Fibroblast of lung (primary cell): Measurements from ENCODE around the gene UGGT2. TPM values are rescaled to one million over a fixed set of nuclear protein-coding genes. Genes with fewer than 3 reads are reported as not detected.

Source experiments
- DNase-seq, 2 donors: peaks; one replicate each; pipeline versions ENCODE4 v3.0.0 to v3.0.0-alpha.2; 2010; ENCODE audit warnings: low read depth in 2 of 2
- H2AFZ ChIP-seq: 2 replicates; pipeline ENCODE4 v1.5.1; 2012; ENCODE audit warnings: low read length, control low read depth, inconsistent platforms
- H3K27ac ChIP-seq: 2 replicates; pipeline ENCODE4 v1.5.1; 2011; ENCODE audit warnings: low read length, control low read depth; ENCODE audit not compliant: insufficient read depth
- H3K27me3 ChIP-seq: 2 replicates; pipeline ENCODE4 v1.5.1; 2011; ENCODE audit warnings: mild to moderate bottlenecking, low read length; ENCODE audit not compliant: control insufficient read depth, insufficient read depth
- H3K36me3 ChIP-seq: 2 replicates; pipeline ENCODE4 v1.5.1; 2011; ENCODE audit warnings: low read length; ENCODE audit not compliant: control insufficient read depth, insufficient read depth
- H3K4me1 ChIP-seq: 2 replicates; pipeline ENCODE4 v1.5.1; 2011; ENCODE audit warnings: low read length; ENCODE audit not compliant: control insufficient read depth, insufficient read depth; ENCODE audit errors: extremely low read depth
- H3K4me2 ChIP-seq: 2 replicates; pipeline ENCODE4 v1.5.1; 2011; ENCODE audit warnings: low read length, control low read depth; ENCODE audit not compliant: insufficient read depth; ENCODE audit errors: extremely low read depth
- H3K4me3 ChIP-seq, 4 experiments: fragments of 200-600 bp in 1 of 4; sonication (generic) in 1 of 4; replicated peaks in 1 of 4; 2 replicates each; pipeline ENCODE4 v1.5.1; 2011 to 2016; ENCODE audit warnings: low read length in 4 of 4, low read depth in 3 of 4, mild to moderate bottlenecking in 3 of 4, control low read depth in 2 of 4, inconsistent platforms in 1 of 4, mixed read lengths in 1 of 4; ENCODE audit not compliant: insufficient read depth in 1 of 4; ENCODE audit errors: control extremely low read depth in 1 of 4
- H3K79me2 ChIP-seq: 2 replicates; pipeline ENCODE4 v1.5.1; 2012; ENCODE audit warnings: mild to moderate bottlenecking, low read length, inconsistent platforms; ENCODE audit not compliant: control insufficient read depth, insufficient read depth
- H3K9ac ChIP-seq: 2 replicates; pipeline ENCODE4 v1.5.1; 2011; ENCODE audit warnings: mild to moderate bottlenecking, low read length, control low read depth; ENCODE audit not compliant: insufficient read depth
- H3K9me3 ChIP-seq: 2 replicates; pipeline ENCODE4 v1.5.1; 2012; ENCODE audit warnings: low read depth, low read length; ENCODE audit not compliant: control insufficient read depth, insufficient read depth
- H4K20me1 ChIP-seq: 2 replicates; pipeline ENCODE4 v1.5.1; 2011; ENCODE audit warnings: low read length; ENCODE audit not compliant: control insufficient read depth, insufficient read depth; ENCODE audit errors: extremely low read depth
- EZH2 ChIP-seq: IDR thresholded peaks from 2 replicates; pipeline ENCODE4 v1.5.1; 2012; ENCODE audit warnings: low read length, control low read depth, mild to moderate bottlenecking; ENCODE audit errors: missing control alignments
- polyA plus RNA-seq, 2 donors: library from polyadenylated mRNA; depleted of rRNA in 1 of 2; stranded (reverse) in 1 of 2; unstranded in 1 of 2; fragments of >200 nt; gene quantifications; 2 replicates each; pipeline ENCODE4 v1.2.1, GENCODE V29; 2011 to 2012; ENCODE audit warnings: missing spikeins in 1 of 2
- total RNA-seq: library from RNA; depleted of rRNA; stranded (reverse); fragments of >200 nt; gene quantifications from 2 replicates; pipeline ENCODE4 v1.2.1, GENCODE V29; 2014
- TF ChIP-seq, protein P1 (sequence below), 2 donors: IDR thresholded peaks in 1 of 2; conservative IDR thresholded peaks in 1 of 2; 1 replicate in 1 of 2; 2 replicates in 1 of 2; pipeline ENCODE4 v1.5.1; 2011 to 2012; ENCODE audit warnings: low read length in 2 of 2, control low read depth in 1 of 2, inconsistent platforms in 1 of 2, low read depth in 1 of 2, mild to moderate bottlenecking in 1 of 2

Gene UGGT2
- total and polyA plus RNA-seq, 2 donors (not counting 1 experiment from before 2014, with no cell fraction given) = 26.3 to 47.2 TPM

DNA sequence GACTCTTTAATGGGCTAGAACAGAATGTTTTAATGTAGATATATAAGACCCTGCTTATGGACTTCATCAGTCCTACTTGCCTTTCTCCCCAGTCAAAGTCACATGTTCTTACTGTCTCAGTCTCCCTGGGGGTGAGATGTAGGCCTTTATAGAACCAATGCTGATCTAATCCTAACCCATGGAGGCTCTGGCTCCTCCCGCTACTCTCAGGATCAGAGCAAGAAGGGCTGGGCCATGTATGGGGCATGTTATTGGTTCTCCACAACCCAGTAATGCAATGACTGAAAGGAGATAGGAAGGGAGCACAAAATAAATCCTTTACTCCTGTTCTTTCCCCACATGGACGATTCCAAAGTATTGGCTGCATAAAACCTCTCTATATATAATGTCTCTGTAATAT, 82.3 kb downstream of the UGGT2 start:
- H2AFZ ChIP-seq = no peak overlapping the region
- H3K79me2 ChIP-seq = no peaks in the 10 kb centered on the region
- no peak for TF ChIP-seq EZH2
- TF ChIP-seq, protein P1, sequence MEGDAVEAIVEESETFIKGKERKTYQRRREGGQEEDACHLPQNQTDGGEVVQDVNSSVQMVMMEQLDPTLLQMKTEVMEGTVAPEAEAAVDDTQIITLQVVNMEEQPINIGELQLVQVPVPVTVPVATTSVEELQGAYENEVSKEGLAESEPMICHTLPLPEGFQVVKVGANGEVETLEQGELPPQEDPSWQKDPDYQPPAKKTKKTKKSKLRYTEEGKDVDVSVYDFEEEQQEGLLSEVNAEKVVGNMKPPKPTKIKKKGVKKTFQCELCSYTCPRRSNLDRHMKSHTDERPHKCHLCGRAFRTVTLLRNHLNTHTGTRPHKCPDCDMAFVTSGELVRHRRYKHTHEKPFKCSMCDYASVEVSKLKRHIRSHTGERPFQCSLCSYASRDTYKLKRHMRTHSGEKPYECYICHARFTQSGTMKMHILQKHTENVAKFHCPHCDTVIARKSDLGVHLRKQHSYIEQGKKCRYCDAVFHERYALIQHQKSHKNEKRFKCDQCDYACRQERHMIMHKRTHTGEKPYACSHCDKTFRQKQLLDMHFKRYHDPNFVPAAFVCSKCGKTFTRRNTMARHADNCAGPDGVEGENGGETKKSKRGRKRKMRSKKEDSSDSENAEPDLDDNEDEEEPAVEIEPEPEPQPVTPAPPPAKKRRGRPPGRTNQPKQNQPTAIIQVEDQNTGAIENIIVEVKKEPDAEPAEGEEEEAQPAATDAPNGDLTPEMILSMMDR (conservative IDR thresholded peaks at IDR 0.05 in 1 of 2, IDR thresholded peaks at IDR 0.05 in 1 of 2; ENCODE audit: low read depth in 1 of 2, low read length in 2 of 2) = no peak
- no peak overlapping the region for H3K9ac ChIP-seq
- no peak for DNase-seq
- H3K4me2 ChIP-seq = no peak overlapping the region
- H3K36me3 ChIP-seq = no peaks in the 10 kb centered on the region
- H3K27me3 ChIP-seq = no peaks in the 10 kb centered on the region
- H3K4me1 ChIP-seq = no peaks in the 10 kb centered on the region
- H4K20me1 ChIP-seq = no peaks in the 10 kb centered on the region
- no peak overlapping the region for H3K27ac ChIP-seq
- no peak overlapping the region for H3K4me3 ChIP-seq
- no peaks in the 10 kb centered on the region for H3K9me3 ChIP-seq

DNA sequence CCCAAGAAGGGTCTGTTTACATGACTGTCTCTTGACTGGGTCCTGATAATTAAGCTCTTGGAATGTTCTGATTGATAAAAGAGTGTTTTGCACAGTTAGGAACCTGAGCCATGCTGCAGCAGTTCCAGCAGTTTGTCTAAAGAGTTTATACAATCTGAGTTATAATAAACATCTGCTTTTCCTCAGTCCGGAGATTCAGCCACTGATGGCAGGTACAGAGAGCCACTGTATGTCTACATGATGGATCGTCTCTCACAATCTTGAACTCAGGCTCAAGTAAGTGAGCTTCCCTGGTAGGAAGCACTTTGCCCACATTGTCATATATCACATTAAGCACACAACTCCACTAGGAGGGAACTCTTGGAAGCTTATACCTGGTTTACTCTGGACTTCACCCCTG, 84.3 kb downstream of the UGGT2 start:
- Histone ChIP-seq H3K27me3 (no peaks in the 10 kb centered on the region), H3K27ac (no peak overlapping the region), H4K20me1 (no peaks in the 10 kb centered on the region), H2AFZ (no peak overlapping the region), H3K4me1 (no peaks in the 10 kb centered on the region), H3K4me2 (no peak overlapping the region), H3K4me3 (no peak overlapping the region), H3K36me3 (no peaks in the 10 kb centered on the region), H3K9me3 (no peaks in the 10 kb centered on the region), H3K9ac (no peak overlapping the region), H3K79me2 (no peaks in the 10 kb centered on the region)
- TF ChIP-seq EZH2 = no peak
- TF ChIP-seq, protein P1 (conservative IDR thresholded peaks at IDR 0.05 in 1 of 2, IDR thresholded peaks at IDR 0.05 in 1 of 2; ENCODE audit: low read depth in 1 of 2, low read length in 2 of 2) = no peak
- DNase-seq = no peak

DNA sequence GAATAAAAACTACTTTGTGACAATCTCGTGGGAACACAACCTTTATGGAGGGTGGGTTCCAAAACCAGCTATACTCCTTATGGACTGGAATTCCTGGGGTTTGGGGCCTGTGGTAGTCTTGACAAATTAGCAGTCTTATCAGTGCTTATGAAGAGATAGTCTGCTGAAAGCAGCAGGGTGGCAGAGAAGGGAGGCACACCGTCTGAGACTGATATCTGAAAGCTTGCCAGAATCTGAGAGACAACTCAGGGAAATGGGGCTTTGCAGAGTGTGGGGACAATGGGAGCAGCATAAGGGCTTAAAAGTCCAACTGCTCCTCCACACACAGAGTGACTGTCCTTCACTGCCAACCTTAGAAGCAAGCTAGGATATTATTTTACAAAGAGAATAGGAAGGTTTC, 95.9 kb downstream of the UGGT2 start:
- TF ChIP-seq, protein P1 (conservative IDR thresholded peaks at IDR 0.05 in 1 of 2, IDR thresholded peaks at IDR 0.05 in 1 of 2; ENCODE audit: low read depth in 1 of 2, low read length in 2 of 2) = no peak
- no peak for TF ChIP-seq EZH2
- Histone ChIP-seq H3K4me3 (no peak overlapping the region), H3K79me2 (no peaks in the 10 kb centered on the region), H2AFZ (no peak overlapping the region), H3K27ac (no peak overlapping the region), H3K27me3 (no peaks in the 10 kb centered on the region), H3K4me2 (no peak overlapping the region), H3K36me3 (no peaks in the 10 kb centered on the region), H3K4me1 (no peaks in the 10 kb centered on the region), H3K9ac (no peak overlapping the region), H3K9me3 (no peaks in the 10 kb centered on the region), H4K20me1 (no peaks in the 10 kb centered on the region)
- no peak for DNase-seq
